GM21737 (cell line): ENCODE data around the gene CDH11.

Experiments
- ATAC-seq: cut with Tn5 transposase; IDR thresholded peaks from one replicate; pipeline ENCODE4 v1.9.1; 2021; ENCODE audit warnings: mild to moderate bottlenecking, moderate library complexity; ENCODE audit not compliant: unreplicated experiment

Gene CDH11

DNA sequence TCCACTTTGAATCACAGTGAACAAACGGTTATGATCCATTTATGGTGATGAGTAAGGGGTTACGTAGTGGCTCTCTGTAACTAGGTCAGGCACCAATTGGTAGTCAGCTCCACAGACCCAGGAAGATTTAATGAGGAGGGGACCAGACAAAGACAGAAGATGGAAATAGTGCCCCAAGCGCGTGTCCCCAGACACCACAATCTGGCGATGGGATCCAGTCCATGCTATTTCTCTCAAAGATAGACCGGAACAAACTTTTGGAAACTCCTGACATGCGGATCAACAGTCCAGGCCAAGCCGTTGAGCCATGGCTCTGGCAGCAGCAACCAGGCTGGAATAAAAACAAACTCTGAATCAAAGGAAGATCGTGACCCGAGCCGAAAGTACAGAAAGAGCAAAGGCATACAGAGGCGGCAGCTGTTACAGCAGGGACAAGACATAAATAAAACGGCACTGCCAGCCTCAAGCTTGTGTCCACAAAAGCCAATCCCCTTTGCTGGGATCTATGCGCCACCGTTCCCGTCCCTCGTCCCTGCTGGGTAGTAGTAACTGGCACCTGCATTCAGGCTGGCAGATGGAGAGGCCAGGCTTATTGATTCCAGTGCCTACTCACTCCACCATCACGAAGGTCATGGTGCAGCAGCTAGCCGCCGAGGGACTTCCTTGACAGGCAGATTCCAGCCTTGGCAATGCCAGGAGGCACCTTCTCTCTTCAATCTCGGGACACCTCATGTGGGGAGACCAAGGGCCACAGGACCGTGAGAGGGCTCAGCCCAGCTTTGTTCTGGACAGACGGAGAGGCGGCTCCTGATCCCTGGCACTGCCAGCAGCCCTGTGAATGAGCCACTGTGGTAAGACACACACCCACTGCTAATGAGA lies 50.2 kb downstream of the CDH11 start:
- no peak for ATAC-seq

- ATAC-seq, result no peak
Measured at GRCh38 chr16:65070831-65071432, 50.9 kb downstream of the CDH11 start.

DNA sequence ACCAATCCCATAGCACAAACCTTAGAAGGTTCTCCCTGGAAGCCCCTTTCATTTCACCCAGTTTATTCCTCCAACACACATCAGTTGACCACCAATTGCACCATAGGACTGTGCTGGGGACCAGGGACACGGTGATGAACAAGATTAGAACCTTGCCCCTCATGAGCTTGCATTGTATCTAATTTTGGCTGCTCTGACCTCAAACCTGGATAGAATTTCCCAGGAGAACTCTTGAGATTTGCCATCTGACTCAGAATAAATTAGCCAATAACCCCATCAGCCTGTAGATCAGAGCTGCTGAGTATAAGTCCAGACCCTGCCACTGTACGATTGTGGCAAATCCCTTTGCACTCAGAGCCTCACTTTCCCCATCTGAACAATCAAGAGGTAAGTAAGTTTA lies 52.1 kb downstream of the CDH11 start:
- ATAC-seq, result no peak

GRCh38 chr16:65069065-65069464 lies 52.8 kb downstream of the CDH11 start:
- no peak for ATAC-seq

DNA sequence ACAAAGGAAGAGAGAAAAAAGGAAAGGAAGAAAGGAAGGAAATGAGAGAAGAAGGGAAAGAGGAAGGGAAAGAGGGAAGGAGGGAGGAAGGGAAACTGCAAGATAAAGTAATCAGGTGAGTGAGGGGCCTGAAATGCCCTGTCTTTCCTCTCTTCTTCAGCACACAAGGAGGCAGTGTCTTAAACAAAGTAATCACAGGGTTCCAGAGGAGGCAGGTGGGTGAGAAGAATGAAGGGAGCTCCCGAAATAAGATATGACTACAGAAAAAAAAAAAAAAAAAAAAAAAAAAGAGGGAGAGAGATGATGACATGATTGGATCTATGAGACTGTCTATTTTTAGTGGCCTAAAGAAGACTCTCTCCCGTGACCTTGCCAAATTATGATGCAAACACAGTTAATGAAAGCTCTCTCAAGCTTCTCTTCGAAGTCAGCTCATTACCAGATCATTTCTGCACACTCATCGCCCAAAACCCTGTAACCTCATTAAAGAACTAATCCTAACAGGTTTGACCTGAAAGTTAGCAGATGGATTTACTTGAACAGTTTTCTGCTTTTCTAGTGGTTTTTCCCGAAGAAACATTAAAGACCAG lies 53.6 kb downstream of the CDH11 start:
- ATAC-seq, result no peak

GRCh38 chr16:65066651-65067050 lies 55.2 kb downstream of the CDH11 start:
- no peak for ATAC-seq

- no peak for ATAC-seq
Measured at GRCh38 chr16:65065031-65065430, 56.8 kb downstream of the CDH11 start.

GRCh38 chr16:65064131-65064530 lies 57.7 kb downstream of the CDH11 start:
- no peak for ATAC-seq

GRCh38 chr16:65062736-65063583 lies 58.9 kb downstream of the CDH11 start:
- ATAC-seq, result no peak

GRCh38 chr16:65061935-65062518 lies 59.8 kb downstream of the CDH11 start:
- ATAC-seq, result no peak

GRCh38 chr16:65061263-65061662 lies 60.6 kb downstream of the CDH11 start:
- no peak for ATAC-seq

- no peak for ATAC-seq
Measured at GRCh38 chr16:65059406-65059980, 62.4 kb downstream of the CDH11 start.

DNA sequence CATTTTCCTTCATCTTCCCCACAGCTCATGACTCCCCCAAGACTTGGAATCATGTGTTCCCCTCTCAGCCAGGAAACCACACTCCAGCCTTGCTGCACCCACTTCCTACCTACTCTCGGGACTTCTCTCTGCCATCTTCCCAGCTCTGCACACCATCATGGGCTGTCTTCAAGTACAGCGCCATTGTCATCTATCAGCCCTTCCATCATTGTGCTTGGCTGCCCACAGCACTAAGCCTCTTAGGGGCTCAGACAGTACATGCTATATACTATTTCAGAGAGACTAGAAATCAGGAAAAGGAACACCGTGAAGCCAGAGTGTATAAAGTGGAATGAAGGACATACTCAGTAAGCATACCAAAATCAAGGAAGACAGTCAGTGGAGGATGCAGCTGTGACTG lies 64.7 kb downstream of the CDH11 start:
- ATAC-seq, result no peak

DNA sequence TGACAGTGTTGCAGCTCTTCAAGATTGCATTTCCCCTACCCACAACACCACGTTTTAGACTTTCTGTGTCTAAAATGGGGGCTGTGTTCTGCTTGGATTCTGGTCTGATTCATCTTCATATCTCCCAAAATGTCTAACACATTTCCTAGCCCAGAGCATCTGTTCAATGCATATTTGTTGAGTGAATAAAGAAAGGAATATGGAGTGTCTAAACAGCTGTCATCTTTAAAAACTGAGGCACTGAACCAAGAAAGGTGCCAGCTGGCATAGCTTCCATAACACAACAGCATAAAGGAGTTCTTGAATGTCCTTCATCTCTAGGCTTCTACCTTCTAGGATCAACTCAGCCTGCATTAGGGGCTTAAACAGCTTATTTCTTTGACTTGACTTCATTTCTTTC lies 67.4 kb downstream of the CDH11 start:
- ATAC-seq, result no peak

- ATAC-seq, result no peak
Measured at GRCh38 chr16:65049679-65050078, 72.2 kb downstream of the CDH11 start.

DNA sequence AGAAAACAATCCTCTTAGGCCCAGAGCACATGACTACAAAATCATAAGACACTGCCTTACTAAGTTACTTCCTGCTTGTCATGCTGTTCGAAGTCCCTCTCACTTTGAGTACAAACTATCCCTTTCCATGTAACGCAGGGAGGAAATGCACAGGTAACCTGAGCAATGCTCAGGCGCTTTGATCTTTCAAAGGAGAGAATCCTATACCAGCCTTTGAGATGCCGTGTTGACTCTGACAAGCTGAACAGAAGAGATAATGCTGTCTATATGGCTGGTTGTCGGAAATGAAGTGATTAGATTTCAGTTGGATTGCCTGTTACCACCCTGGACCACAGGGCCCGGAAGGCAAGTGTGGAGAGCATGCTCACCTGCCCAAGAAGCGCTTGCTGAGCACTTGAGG lies 75.9 kb downstream of the CDH11 start:
- no peak for ATAC-seq

DNA sequence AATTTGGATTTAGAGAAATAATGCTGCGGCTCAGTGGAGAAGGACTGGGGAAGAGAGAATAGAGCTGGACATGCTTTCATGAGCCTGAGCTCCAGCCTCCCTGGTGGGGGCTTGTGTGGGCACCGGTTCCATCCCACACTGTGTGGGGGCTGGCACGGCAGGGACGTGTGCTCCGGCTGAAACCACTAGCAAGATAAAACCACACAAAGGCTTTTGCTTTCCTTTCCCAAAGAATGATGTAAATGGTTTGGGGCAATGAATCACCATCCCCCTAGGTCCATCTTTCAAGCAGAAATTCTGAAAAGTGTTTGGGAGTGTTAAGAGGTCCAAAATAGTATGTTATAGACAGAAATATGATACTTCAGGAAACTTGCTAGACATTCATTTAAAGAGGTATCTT lies 77.0 kb downstream of the CDH11 start:
- no peak for ATAC-seq

DNA sequence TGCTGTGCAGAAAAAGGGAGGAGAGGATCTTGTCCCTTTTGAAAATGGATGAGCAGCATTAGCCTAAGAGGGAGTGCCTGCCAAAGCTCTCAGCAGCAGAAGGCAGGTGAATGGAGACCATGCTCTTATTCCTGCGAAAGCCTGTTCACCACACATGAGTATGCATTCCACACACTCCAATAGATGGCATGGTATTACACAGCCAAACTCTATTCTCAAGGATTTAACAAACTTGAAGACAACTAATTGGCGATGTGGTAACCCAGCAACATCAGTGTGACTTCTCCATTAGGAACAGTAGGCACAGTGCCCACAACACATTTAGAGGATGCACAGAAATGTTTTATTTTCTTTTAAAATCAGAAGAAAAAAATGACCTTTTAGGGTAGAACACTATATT lies 77.8 kb downstream of the CDH11 start:
- no peak for ATAC-seq

- no peak for ATAC-seq
Measured at GRCh38 chr16:65042438-65043365, 79.2 kb downstream of the CDH11 start.
